Measurements from ENCODE around the gene MCHR1. TPM values are rescaled to one million over a fixed set of nuclear protein-coding genes. Genes with fewer than 3 reads are reported as not detected.

MCHR1 gene
- total and polyA plus RNA-seq, 2 of the 13 experiments (the other 11 are each of a cell fraction or from before 2014, with no cell fraction given): 0.40 to 0.83 TPM

GRCh38 chr22:40668611-40669411 is 10.5 kb upstream of the MCHR1 start:
- peak; percentile 63 for ATAC-seq
- intact Hi-C loops (cut with micrococcal nuclease; ENCODE audit: unreplicated experiment): no loop called here
- BruUV-seq (replicated peaks): no TSS peak
- ChIA-PET POLR2A (interaction anchor here (1.8 kb wide), 1 partner anchor 17 kb away, joined by 8 read pairs; no protein-coding TSS in a partner anchor), CTCF (ENCODE audit: low intra/inter-chr PET ratio, low total read pairs) (no interaction called here)
- in situ Hi-C loops (cut with HindIII; ENCODE audit: extremely low pct_ligation_motif_present, low pct_unique_long_range_greater_than_20kb): no loop called here
- H3K27ac ChIP-seq (ENCODE audit: extremely low read length, insufficient read depth, low read length): no peak overlapping the region
- H4K20me1 ChIP-seq (ENCODE audit: insufficient read depth, low read length): no peaks in the 10 kb centered on the region
- no peaks in the 10 kb centered on the region for H3K79me2 ChIP-seq (ENCODE audit: insufficient read depth, low read length)
- no peaks in the 10 kb centered on the region for H3K9me3 ChIP-seq (ENCODE audit: low read length)
- H2AFZ ChIP-seq (ENCODE audit: low read length): peak overlapping the region; percentile 61
- H3K9ac ChIP-seq (ENCODE audit: insufficient read depth, low read depth, low read length): no peak overlapping the region; the same call in 1 of the 2 replicates
- peak; percentile 62 for DNase-seq (ENCODE audit: low spot score)
- H3K4me3 ChIP-seq (replicated peaks in 1 of 3; ENCODE audit: insufficient read depth in 1 of 3, low read depth in 2 of 3, low read length in 3 of 3): no peak overlapping the region
- H3K4me2 ChIP-seq (ENCODE audit: low read depth, low read length): peak overlapping the region; percentile 63
- 62% methylated on average over 11 of the region's 11 CpGs for WGBS (ENCODE audit: low lambda C conversion rate)
- FAIRE-seq: no peak
- peaks cover 55% of the 10 kb centered on the region for H3K4me1 ChIP-seq (ENCODE audit: insufficient read depth, low read length)
- no peaks in the 10 kb centered on the region for H3K36me3 ChIP-seq (replicated peaks in 1 of 2; ENCODE audit: control insufficient read depth in 1 of 2, insufficient read depth in 2 of 2, low read length in 2 of 2)
- no peaks in the 10 kb centered on the region for H3K27me3 ChIP-seq (ENCODE audit: control insufficient read depth in 1 of 2, insufficient read depth in 2 of 2, low read length in 2 of 2)
- no peak for TF ChIP-seq FLYWCH1 (CRISPR knock-in tag; IDR thresholded peaks at IDR 0.05)
- TF ChIP-seq DMAP1 (CRISPR knock-in tag; IDR thresholded peaks at IDR 0.05): no peak
- TF ChIP-seq SAP130 (CRISPR knock-in tag; IDR thresholded peaks at IDR 0.05; ENCODE audit: low read depth): peak; percentile 51
- no peak for TF ChIP-seq MYPOP (CRISPR knock-in tag; IDR thresholded peaks at IDR 0.05)
- no peak for TF ChIP-seq GABPA (IDR thresholded peaks at IDR 0.05; ENCODE audit: low read depth, low read length)
- peak; percentile 27; the same call in 1 of the 2 replicates for TF ChIP-seq GABPA (CRISPR knock-in tag; IDR thresholded peaks at IDR 0.05; ENCODE audit: low read depth)
- no peak for TF ChIP-seq RAD51 (IDR thresholded peaks at IDR 0.05; ENCODE audit: borderline replicate concordance)
- peak; percentile 47; the same call in 1 of the 2 replicates for TF ChIP-seq RFXAP (CRISPR knock-in tag; IDR thresholded peaks at IDR 0.05; ENCODE audit: borderline replicate concordance)
- peak; percentile 17 for TF ChIP-seq XRCC5 (optimal IDR thresholded peaks at IDR 0.05; ENCODE audit: low read length)
- TF ChIP-seq EP300 (IDR thresholded peaks at IDR 0.05; ENCODE audit: low read depth in 2 of 2, low read length in 2 of 2): peak in 1 of 2 experiments; percentile 25; a peak in 1 of 4 replicates
- no peak for TF ChIP-seq EP300 (CRISPR knock-in tag; IDR thresholded peaks at IDR 0.05; ENCODE audit: borderline replicate concordance)
- peak; percentile 55; the same call in 1 of the 2 replicates for TF ChIP-seq FOSL2 (CRISPR knock-in tag; IDR thresholded peaks at IDR 0.05)
- TF ChIP-seq ZNF496 (CRISPR knock-in tag; IDR thresholded peaks at IDR 0.05; ENCODE audit: insufficient replicate concordance): no peak

Measured in HepG2 (cell line).